NB4 (cell line): ENCODE data around the gene PRSS2.
"Not testable (repeated sequence)": the region's sequence is repeated elsewhere in the genome, so short reads cannot be mapped to it uniquely, and the experiment has no call there.

Source experiments
- DNase-seq: peaks from one replicate; pipeline ENCODE4 v3.0.0; 2010; ENCODE audit warnings: low read depth
- H3K4me3 ChIP-seq: one replicate; pipeline ENCODE4 v1.5.1; 2011; ENCODE audit warnings: mild to moderate bottlenecking, low read depth, low read length, moderate library complexity
- CTCF ChIP-seq: IDR thresholded peaks from one replicate; pipeline ENCODE4 v1.5.1; 2012; ENCODE audit warnings: low read depth, low read length
- MAX ChIP-seq: IDR thresholded peaks from 2 replicates; pipeline ENCODE4 v1.6.1; 2011; ENCODE audit warnings: low read depth, low read length
- MYC ChIP-seq: IDR thresholded peaks from 2 replicates; pipeline ENCODE4 v1.6.1; 2011; ENCODE audit warnings: low read depth, low read length
- POLR2A ChIP-seq: IDR thresholded peaks from 2 replicates; pipeline ENCODE4 v1.6.1; 2011; ENCODE audit warnings: mild to moderate bottlenecking; ENCODE audit not compliant: insufficient read length; ENCODE audit errors: extremely low read depth

The PRSS2 gene

DNA sequence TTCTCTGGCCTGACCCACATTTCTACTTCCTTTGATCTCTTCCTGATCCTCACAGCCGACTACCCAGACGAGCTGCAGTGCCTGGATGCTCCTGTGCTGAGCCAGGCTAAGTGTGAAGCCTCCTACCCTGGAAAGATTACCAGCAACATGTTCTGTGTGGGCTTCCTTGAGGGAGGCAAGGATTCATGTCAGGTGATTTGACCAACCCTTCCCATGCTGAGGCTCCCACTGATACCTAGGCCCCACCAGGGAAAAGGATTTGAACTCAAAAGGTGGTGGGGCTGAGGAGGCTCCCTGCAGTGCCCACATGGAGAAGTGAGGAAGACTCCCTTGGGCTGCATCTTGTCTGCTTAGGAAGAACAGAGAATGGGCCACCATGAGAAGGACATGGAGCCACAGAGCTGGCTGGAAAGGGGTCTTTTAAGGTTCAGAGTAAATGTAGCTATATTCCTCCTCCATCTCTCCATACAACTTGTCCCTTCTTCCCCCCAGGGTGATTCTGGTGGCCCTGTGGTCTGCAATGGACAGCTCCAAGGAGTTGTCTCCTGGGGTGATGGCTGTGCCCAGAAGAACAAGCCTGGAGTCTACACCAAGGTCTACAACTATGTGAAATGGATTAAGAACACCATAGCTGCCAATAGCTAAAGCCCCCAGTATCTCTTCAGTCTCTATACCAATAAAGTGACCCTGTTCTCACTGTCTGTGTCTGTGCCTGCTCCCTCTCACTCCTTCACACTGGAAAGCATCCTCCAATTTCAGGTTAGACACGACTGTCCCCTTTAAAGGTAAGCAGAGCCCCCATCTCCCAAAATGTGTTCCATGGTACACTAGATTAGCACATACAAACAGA is 18.2 kb upstream of the PRSS2 start:
- no peak for TF ChIP-seq POLR2A
- no peak for TF ChIP-seq MAX
- TF ChIP-seq MYC, result no peak
- TF ChIP-seq CTCF, result no peak
- DNase-seq, result no peak
- H3K4me3 ChIP-seq, result no peak overlapping the region

DNA sequence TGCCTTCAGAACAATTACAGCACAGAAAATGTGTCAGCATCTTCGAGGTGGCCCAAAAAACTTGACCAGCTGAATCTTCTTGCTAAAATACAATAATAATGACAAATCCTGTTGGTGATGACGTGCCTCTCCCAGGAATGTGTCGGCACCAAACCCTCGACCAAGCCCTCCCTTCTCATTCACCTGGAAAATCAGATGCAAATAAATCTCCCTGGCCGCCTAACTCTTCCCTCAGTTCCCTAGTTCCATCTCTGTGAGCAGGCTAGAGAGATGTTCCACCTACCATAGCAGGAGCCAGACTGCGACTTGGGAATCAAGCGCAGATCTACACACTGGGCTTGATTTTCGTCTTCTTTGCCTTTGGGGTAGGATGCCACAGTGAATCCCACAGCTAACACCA is 17.4 kb upstream of the PRSS2 start:
- DNase-seq, result no peak
- TF ChIP-seq MAX (no peak), MYC (no peak), POLR2A (no peak), CTCF (no peak)
- no peak overlapping the region for H3K4me3 ChIP-seq

- H3K4me3 ChIP-seq, DNase-seq: not testable (repeated sequence)
Observed at GRCh38 chr7:142753925-142754491, 16.8 kb upstream of the PRSS2 start.

GRCh38 chr7:142754681-142755575 is 15.8 kb upstream of the PRSS2 start:
- no peak for DNase-seq
- H3K4me3 ChIP-seq, result no peak overlapping the region
- no peak for TF ChIP-seq CTCF
- TF ChIP-seq MAX, result no peak
- TF ChIP-seq MYC, result no peak
- TF ChIP-seq POLR2A, result no peak

DNA sequence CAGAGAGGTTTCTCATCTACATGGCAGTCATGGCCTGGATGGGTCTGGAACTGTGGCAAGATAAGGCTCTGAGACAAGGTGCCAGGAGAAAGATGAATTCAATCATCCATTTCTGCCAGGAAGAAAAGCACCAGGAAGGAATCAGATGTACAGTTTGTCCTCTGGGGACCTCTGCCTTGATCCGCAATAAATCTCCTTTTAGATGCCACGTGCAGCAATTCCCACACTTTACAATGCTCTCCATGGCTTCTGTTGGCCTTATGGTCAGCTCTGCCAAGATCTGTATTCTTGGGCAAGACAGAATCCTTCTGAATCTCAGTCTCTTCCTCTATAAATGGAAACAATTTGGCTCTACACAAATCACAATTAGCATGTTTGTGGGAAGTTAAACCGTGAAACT is 12.5 kb upstream of the PRSS2 start:
- H3K4me3 ChIP-seq, DNase-seq: not testable (repeated sequence)

GRCh38 chr7:142759433-142759832 is 11.3 kb upstream of the PRSS2 start:
- H3K4me3 ChIP-seq, result no peak overlapping the region
- no peak for DNase-seq
- TF ChIP-seq CTCF (no peak), MAX (no peak), MYC (no peak)
